Calu3 (cell line): Measurements from ENCODE around the gene C1orf185. TPM values are rescaled to one million over a fixed set of nuclear protein-coding genes. Genes with fewer than 3 reads are reported as not detected.

ENCODE experiments used
- BruUV-seq: library from RNA; stranded (reverse); fragments of 400-500 nt; replicated peaks from 2 replicates; lab custom pipeline; 2021; lab: Mats Ljungman, UMichigan
- CTCF ChIA-PET: fragments of 300-600 bp; sonication (Branson Sonifier 250); formaldehyde crosslinking; loops from one replicate; lab custom pipeline; 2022; ENCODE audit warnings: antibody characterized with exemption; lab: Charles Lee
- DNase-seq: peaks from one replicate; pipeline ENCODE4 v3.0.0; 2022
- H3K27ac Mint-ChIP-seq: one replicate; pipeline ENCODE4 v1.8.0; 2022; ENCODE audit warnings: mixed read lengths; ENCODE audit not compliant: unreplicated experiment
- H3K27me3 Mint-ChIP-seq: one replicate; pipeline ENCODE4 v1.8.0; 2022; ENCODE audit warnings: mixed read lengths; ENCODE audit not compliant: unreplicated experiment
- H3K36me3 Mint-ChIP-seq: one replicate; pipeline ENCODE4 v1.8.0; 2022; ENCODE audit warnings: mild to moderate bottlenecking, moderate library complexity, mixed read lengths; ENCODE audit not compliant: insufficient read depth, unreplicated experiment
- H3K4me1 Mint-ChIP-seq: one replicate; pipeline ENCODE4 v1.8.0; 2022; ENCODE audit warnings: mild to moderate bottlenecking, low read depth, mixed read lengths; ENCODE audit not compliant: unreplicated experiment
- H3K4me3 Mint-ChIP-seq: one replicate; pipeline ENCODE4 v1.8.0; 2022; ENCODE audit warnings: mild to moderate bottlenecking, low read depth, moderate library complexity, mixed read lengths; ENCODE audit not compliant: unreplicated experiment
- H3K9me3 Mint-ChIP-seq: one replicate; pipeline ENCODE4 v1.8.0; 2022; ENCODE audit warnings: low read depth, mixed read lengths; ENCODE audit not compliant: unreplicated experiment
- intact Hi-C: fragments of 100-400 bp; cut with micrococcal nuclease; formaldehyde crosslinking; loops from one replicate; pipeline ENCODE4 v1.10.0; 2022; ENCODE audit not compliant: unreplicated experiment
- total RNA-seq: library from RNA; stranded (reverse); gene quantifications from 2 replicates; pipeline ENCODE4 v1.2.3, GENCODE V29; 2022
- TF ChIP-seq, protein P1 (sequence below): fragments of 200-600 bp; IDR thresholded peaks from one replicate; pipeline ENCODE4 v1.8.0; 2022; ENCODE audit warnings: antibody characterized with exemption; ENCODE audit not compliant: unreplicated experiment

C1orf185 gene
- total RNA-seq, 1 experiment from 2014 or later = not detected

DNA sequence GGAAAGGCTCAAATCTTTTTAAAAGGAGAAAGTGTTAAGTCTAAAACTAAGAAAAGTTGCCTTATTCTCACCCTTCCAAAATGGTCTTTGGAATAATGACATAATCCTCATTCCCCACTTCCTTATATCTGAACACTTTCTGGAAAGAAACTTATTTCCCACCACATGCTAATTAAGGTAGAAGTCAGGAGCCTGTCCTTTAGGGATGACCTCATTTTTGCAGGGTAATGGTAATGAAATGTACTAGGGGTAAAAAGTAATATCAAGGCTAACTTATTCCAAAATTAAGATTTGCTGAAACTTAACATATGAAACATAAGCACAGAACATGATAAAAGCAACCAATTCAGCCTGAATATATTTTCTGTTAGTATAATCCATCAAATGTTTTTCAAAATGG is 29.4 kb upstream of the C1orf185 start:
- Mint-ChIP-seq H3K27me3 (no peaks in the 10 kb centered on the region), H3K4me1 (peaks cover 20% of the 10 kb centered on the region), H3K4me3 (no peak overlapping the region), H3K36me3 (no peaks in the 10 kb centered on the region), H3K9me3 (no peaks in the 10 kb centered on the region), H3K27ac (no peak overlapping the region)
- intact Hi-C loops = no loop called here
- TF ChIP-seq, protein P1, sequence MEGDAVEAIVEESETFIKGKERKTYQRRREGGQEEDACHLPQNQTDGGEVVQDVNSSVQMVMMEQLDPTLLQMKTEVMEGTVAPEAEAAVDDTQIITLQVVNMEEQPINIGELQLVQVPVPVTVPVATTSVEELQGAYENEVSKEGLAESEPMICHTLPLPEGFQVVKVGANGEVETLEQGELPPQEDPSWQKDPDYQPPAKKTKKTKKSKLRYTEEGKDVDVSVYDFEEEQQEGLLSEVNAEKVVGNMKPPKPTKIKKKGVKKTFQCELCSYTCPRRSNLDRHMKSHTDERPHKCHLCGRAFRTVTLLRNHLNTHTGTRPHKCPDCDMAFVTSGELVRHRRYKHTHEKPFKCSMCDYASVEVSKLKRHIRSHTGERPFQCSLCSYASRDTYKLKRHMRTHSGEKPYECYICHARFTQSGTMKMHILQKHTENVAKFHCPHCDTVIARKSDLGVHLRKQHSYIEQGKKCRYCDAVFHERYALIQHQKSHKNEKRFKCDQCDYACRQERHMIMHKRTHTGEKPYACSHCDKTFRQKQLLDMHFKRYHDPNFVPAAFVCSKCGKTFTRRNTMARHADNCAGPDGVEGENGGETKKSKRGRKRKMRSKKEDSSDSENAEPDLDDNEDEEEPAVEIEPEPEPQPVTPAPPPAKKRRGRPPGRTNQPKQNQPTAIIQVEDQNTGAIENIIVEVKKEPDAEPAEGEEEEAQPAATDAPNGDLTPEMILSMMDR = no peak
- no peak for DNase-seq
- no TSS peak for BruUV-seq
- CTCF ChIA-PET = no interaction called here

GRCh38 chr1:51073456-51073855 is 28.6 kb upstream of the C1orf185 start:
- peaks cover 20% of the 10 kb centered on the region for H3K4me1 Mint-ChIP-seq
- no peaks in the 10 kb centered on the region for H3K36me3 Mint-ChIP-seq
- CTCF ChIA-PET = no interaction called here
- no TSS peak for BruUV-seq
- TF ChIP-seq, protein P1 = no peak
- intact Hi-C loops = no loop called here
- no peak overlapping the region for H3K4me3 Mint-ChIP-seq
- DNase-seq = no peak
- no peak overlapping the region for H3K27ac Mint-ChIP-seq
- no peaks in the 10 kb centered on the region for H3K9me3 Mint-ChIP-seq
- no peaks in the 10 kb centered on the region for H3K27me3 Mint-ChIP-seq

DNA sequence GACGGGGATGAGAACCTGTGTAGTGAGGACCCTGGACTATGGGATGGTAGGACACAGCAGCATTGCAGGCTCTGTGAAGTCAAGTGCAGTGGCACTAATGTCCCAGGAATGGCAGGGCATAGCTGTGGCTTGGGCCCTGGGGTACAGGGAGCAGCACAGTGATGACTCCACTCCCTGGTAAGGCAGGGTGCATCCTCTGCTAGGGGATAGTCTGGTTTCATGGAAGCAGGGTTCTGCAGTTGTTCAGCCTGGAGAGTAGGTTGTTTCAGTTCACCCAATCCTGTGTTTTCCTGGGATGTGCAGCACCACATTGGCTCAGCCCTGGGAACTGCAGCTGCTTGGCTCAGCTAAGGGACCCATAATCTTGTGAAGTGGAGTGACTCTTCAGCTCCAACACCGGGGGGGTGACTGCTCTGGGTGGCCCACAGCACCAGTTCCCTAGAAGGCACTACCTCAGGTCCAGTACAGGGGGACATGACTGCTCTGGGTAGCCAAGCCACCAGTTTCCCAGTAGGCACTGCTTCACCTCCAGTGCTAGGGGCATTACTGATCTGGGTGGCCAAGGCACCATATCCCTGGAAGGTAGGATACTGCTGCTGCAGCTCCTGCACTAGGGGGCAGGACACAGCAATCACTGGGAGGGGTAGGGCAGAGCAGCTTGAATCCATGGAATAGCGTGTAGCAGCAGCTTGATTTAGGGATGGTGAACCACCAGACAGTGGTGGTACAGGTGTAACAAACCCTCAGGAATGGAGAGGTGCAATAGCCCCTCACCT is 15.3 kb upstream of the C1orf185 start:
- Mint-ChIP-seq H3K9me3 (no peaks in the 10 kb centered on the region), H3K36me3 (no peaks in the 10 kb centered on the region), H3K27ac (no peak overlapping the region), H3K4me3 (no peak overlapping the region), H3K4me1 (no peaks in the 10 kb centered on the region), H3K27me3 (peaks cover 22% of the 10 kb centered on the region)
- CTCF ChIA-PET = interaction anchor here (0.6 kb wide), 1 partner anchor 922 kb away, joined by 4 read pairs; no protein-coding TSS in a partner anchor
- no TSS peak for BruUV-seq
- intact Hi-C loops = no loop called here
- TF ChIP-seq, protein P1 = no peak
- no peak for DNase-seq

GRCh38 chr1:51088474-51088873 is 13.6 kb upstream of the C1orf185 start:
- TF ChIP-seq, protein P1 = no peak
- DNase-seq = no peak
- H3K4me1 Mint-ChIP-seq = no peaks in the 10 kb centered on the region
- intact Hi-C loops = loop anchor here (1.0 kb wide), 1 partner anchor 100 kb away; no protein-coding TSS in a partner anchor
- CTCF ChIA-PET = interaction anchor here (0.6 to 0.7 kb wide), 2 partner anchors 100 to 400 kb away, joined by 7 read pairs; no protein-coding TSS in a partner anchor
- H3K4me3 Mint-ChIP-seq = no peak overlapping the region
- no TSS peak for BruUV-seq
- peaks cover 20% of the 10 kb centered on the region for H3K27me3 Mint-ChIP-seq
- no peaks in the 10 kb centered on the region for H3K9me3 Mint-ChIP-seq
- no peaks in the 10 kb centered on the region for H3K36me3 Mint-ChIP-seq
- no peak overlapping the region for H3K27ac Mint-ChIP-seq
